Stomach (tissue), 4 donors: ENCODE results near the gene MAN1B1.

Experiments used
- CTCF ChIP-seq, 7 experiments: fragments of 450-650 bp in 4 of 7; fragments of 200-600 bp in 3 of 7; sonication (generic) in 3 of 7; IDR thresholded peaks; one replicate each; pipeline ENCODE4 v1.5.1; 2016 to 2019; ENCODE audit warnings: antibody characterized with exemption in 7 of 7, control low read depth in 2 of 7, mild to moderate bottlenecking in 1 of 7
- EP300 ChIP-seq: sonication (generic); formaldehyde crosslinking; IDR thresholded peaks from one replicate; pipeline ENCODE4 v1.6.1; 2017; ENCODE audit warnings: antibody characterized with exemption
- POLR2A ChIP-seq, 4 donors: fragments of 450-650 bp; IDR thresholded peaks; one replicate each; pipeline ENCODE4 v1.6.1; 2016; ENCODE audit warnings: antibody characterized with exemption in 4 of 4, control low read depth in 2 of 4, mild to moderate bottlenecking in 1 of 4, moderate library complexity in 1 of 4

GRCh38 chr9:137146527-137146918 lies 59.7 kb downstream of the MAN1B1 start:
- no peak for TF ChIP-seq EP300
- TF ChIP-seq CTCF (IDR thresholded peaks at IDR 0.05), result no peak
- TF ChIP-seq POLR2A (IDR thresholded peaks at IDR 0.05), result no peak
